OCI-LY7 (cell line): ENCODE data around the gene LPIN3. TPM values are rescaled to one million over a fixed set of nuclear protein-coding genes. Genes with fewer than 3 reads are reported as not detected.

ENCODE experiments used
- BruUV-seq: library from RNA; stranded (reverse); fragments of 400-500 nt; replicated peaks from 2 replicates; lab custom pipeline; 2021; lab: Mats Ljungman, UMichigan
- CTCF ChIA-PET: fragments of 300-600 bp; sonication (Branson Sonifier 250); formaldehyde crosslinking; loops from one replicate; lab custom pipeline; 2022; ENCODE audit warnings: antibody characterized with exemption; ENCODE audit not compliant: unreplicated experiment; lab: Charles Lee
- POLR2A ChIA-PET: fragments of 300-600 bp; sonication (Branson Sonifier 250); formaldehyde crosslinking; loops from one replicate; lab custom pipeline; 2022; ENCODE audit warnings: antibody characterized with exemption; lab: Charles Lee
- DNase-seq: peaks from one replicate; pipeline ENCODE4 v3.0.0-alpha.2; 2015; ENCODE audit warnings: low spot score
- H2AFZ ChIP-seq: fragments of 200-600 bp; sonication (generic), shearing (Covaris generic); 2 replicates; pipeline ENCODE4 v1.6.1; 2014; ENCODE audit warnings: mild to moderate bottlenecking, antibody characterized with exemption, low read length, moderate library complexity
- H3K27ac ChIP-seq: fragments of 200-600 bp; sonication (generic); 2 replicates; pipeline ENCODE4 v1.5.1; 2014; ENCODE audit warnings: mixed run types, low read depth, mild to moderate bottlenecking, moderate library complexity, low read length, inconsistent platforms; ENCODE audit not compliant: poor library complexity, severe bottlenecking
- H3K36me3 ChIP-seq: fragments of 200-600 bp; sonication (generic); 2 replicates; pipeline ENCODE4 v1.6.1; 2014; ENCODE audit warnings: mild to moderate bottlenecking, antibody characterized with exemption, low read length, moderate library complexity, mixed read lengths; ENCODE audit not compliant: insufficient read depth
- H3K4me1 ChIP-seq: fragments of 200-600 bp; sonication (generic); 2 replicates; pipeline ENCODE4 v1.5.1; 2014; ENCODE audit warnings: mild to moderate bottlenecking, low read length; ENCODE audit not compliant: insufficient read depth, poor library complexity, severe bottlenecking
- H3K4me2 ChIP-seq: fragments of 200-600 bp; sonication (generic); 2 replicates; pipeline ENCODE4 v1.6.1; 2014; ENCODE audit warnings: mild to moderate bottlenecking, low read length
- H3K4me3 ChIP-seq: fragments of 200-600 bp; sonication (generic); 2 replicates; pipeline ENCODE4 v1.5.1; 2014; ENCODE audit warnings: mild to moderate bottlenecking, low read depth, low read length; ENCODE audit not compliant: poor library complexity, severe bottlenecking
- H3K79me2 ChIP-seq: fragments of 200-600 bp; sonication (generic); 2 replicates; pipeline ENCODE4 v1.6.1; 2016; ENCODE audit warnings: low read depth, mild to moderate bottlenecking, low read length, moderate library complexity, mixed read lengths; ENCODE audit not compliant: insufficient read depth
- H3K9me2 ChIP-seq: fragments of 200-600 bp; sonication (generic); 2 replicates; pipeline ENCODE4 v1.6.1; 2016; ENCODE audit warnings: mild to moderate bottlenecking, low read length, mixed read lengths; ENCODE audit not compliant: insufficient read depth
- H3K9me3 ChIP-seq: fragments of 200-600 bp; sonication (generic); 2 replicates; pipeline ENCODE4 v1.6.1; 2014; ENCODE audit warnings: mild to moderate bottlenecking, mixed run types, low read length, mixed read lengths
- H4K20me1 ChIP-seq: fragments of 200-600 bp; sonication (generic); 2 replicates; pipeline ENCODE4 v1.6.1; 2014; ENCODE audit warnings: mild to moderate bottlenecking, antibody characterized with exemption, low read length, moderate library complexity, mixed read lengths; ENCODE audit not compliant: insufficient read depth
- CTCF ChIP-seq: fragments of 200-600 bp; sonication (generic); conservative IDR thresholded peaks from 2 replicates; pipeline ENCODE4 v1.5.1; 2014; ENCODE audit warnings: mild to moderate bottlenecking, antibody characterized with exemption, low read length, moderate library complexity, mixed read lengths
- EZH2phosphoT487 ChIP-seq: fragments of 200-600 bp; sonication (generic); IDR thresholded peaks from 2 replicates; pipeline ENCODE4 v1.6.1; 2018; ENCODE audit warnings: low read depth, borderline replicate concordance, mild to moderate bottlenecking, mixed run types, antibody characterized with exemption, low read length, moderate library complexity, mixed read lengths
- intact Hi-C: fragments of 100-400 bp; cut with micrococcal nuclease; formaldehyde crosslinking; loops from one replicate; pipeline ENCODE4 v1.10.0; 2022; ENCODE audit not compliant: unreplicated experiment
- total RNA-seq, 2 experiments: library from RNA; depleted of rRNA in 1 of 2; stranded (reverse); fragments of >200 nt in 1 of 2; shearing (Covaris generic) in 1 of 2; gene quantifications; 2 replicates each; pipeline ENCODE4 v1.2.3, GENCODE V29; 2014 to 2022

LPIN3 gene
- total RNA-seq, 2 experiments from 2014 or later: 0.19 to 2.1 TPM

GRCh38 chr20:41356951-41357350 is 16.3 kb downstream of the LPIN3 start:
- H3K9me2 ChIP-seq: no peaks in the 10 kb centered on the region
- no peaks in the 10 kb centered on the region for H3K4me1 ChIP-seq
- H4K20me1 ChIP-seq: no peaks in the 10 kb centered on the region
- CTCF ChIA-PET: no interaction called here
- no peak overlapping the region for H3K4me2 ChIP-seq
- no peaks in the 10 kb centered on the region for H3K9me3 ChIP-seq
- no peaks in the 10 kb centered on the region for H3K79me2 ChIP-seq
- no peak overlapping the region for H3K4me3 ChIP-seq
- intact Hi-C loops: no loop called here
- no peak overlapping the region for H2AFZ ChIP-seq
- no peak overlapping the region for H3K27ac ChIP-seq
- POLR2A ChIA-PET: no interaction called here
- BruUV-seq: no TSS peak
- TF ChIP-seq EZH2phosphoT487 (no peak), CTCF (no peak)
- no peak for DNase-seq
- no peaks in the 10 kb centered on the region for H3K36me3 ChIP-seq

DNA sequence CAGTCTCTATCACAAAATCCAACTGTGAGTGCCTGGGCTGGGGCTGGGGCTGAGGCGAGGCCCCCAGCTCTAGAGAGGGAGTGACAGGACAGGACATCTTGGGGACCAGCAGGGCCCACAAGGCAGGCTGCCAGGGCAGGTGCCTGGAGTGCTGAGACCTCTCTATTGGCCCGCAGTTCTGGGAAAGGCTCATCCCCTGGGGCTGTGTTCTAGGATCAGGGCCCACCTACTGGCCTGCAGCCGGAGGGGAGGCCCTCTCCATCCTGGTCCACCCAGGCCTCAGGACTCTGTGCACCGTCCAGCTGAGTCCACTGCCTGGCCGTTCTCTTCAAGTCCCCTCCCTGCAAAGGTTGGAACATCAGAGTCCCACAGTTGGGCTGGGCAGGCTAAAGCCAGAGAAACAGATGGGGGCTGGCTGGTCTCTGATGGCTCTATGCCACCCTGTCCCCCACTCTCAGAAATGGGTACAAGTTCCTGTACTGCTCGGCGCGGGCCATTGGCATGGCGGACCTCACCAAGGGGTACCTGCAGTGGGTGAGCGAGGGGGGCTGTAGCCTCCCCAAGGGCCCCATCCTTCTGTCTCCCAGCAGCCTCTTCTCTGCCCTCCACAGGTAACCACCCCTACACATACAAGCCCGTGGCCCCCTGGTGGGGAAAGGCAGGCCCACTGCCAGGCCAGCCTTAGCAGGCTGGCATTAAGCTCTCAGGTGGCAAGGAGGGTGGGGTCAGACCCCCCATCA is 17.0 kb downstream of the LPIN3 start:
- BruUV-seq: no TSS peak
- Histone ChIP-seq H3K9me2 (no peaks in the 10 kb centered on the region), H3K27ac (no peak overlapping the region), H2AFZ (no peak overlapping the region), H3K4me2 (no peak overlapping the region), H3K79me2 (no peaks in the 10 kb centered on the region), H4K20me1 (no peaks in the 10 kb centered on the region), H3K36me3 (no peaks in the 10 kb centered on the region), H3K9me3 (no peaks in the 10 kb centered on the region), H3K4me1 (no peaks in the 10 kb centered on the region), H3K4me3 (no peak overlapping the region)
- ChIA-PET CTCF (no interaction called here), POLR2A (no interaction called here)
- TF ChIP-seq EZH2phosphoT487: no peak
- TF ChIP-seq CTCF: no peak; the same call in 1 of the 2 replicates
- peak; percentile 19 for DNase-seq
- intact Hi-C loops: no loop called here

- H3K9me3 ChIP-seq: no peaks in the 10 kb centered on the region
- H3K9me2 ChIP-seq: no peaks in the 10 kb centered on the region
- intact Hi-C loops: no loop called here
- H3K27ac ChIP-seq: no peak overlapping the region
- BruUV-seq: no TSS peak
- no peak for DNase-seq
- no peaks in the 10 kb centered on the region for H4K20me1 ChIP-seq
- no peaks in the 10 kb centered on the region for H3K79me2 ChIP-seq
- H3K36me3 ChIP-seq: no peaks in the 10 kb centered on the region
- no peak overlapping the region for H3K4me3 ChIP-seq
- H3K4me2 ChIP-seq: no peak overlapping the region
- CTCF ChIA-PET: interaction anchor here (0.6 kb wide), 1 partner anchor 139 kb away, joined by 3 read pairs; no protein-coding TSS in a partner anchor
- no peak overlapping the region for H2AFZ ChIP-seq
- POLR2A ChIA-PET: no interaction called here
- no peak for TF ChIP-seq EZH2phosphoT487
- no peak for TF ChIP-seq CTCF
- H3K4me1 ChIP-seq: no peaks in the 10 kb centered on the region
Observed at GRCh38 chr20:41358230-41358629, 17.6 kb downstream of the LPIN3 start.
